Breast epithelium (tissue), 3 donors: Measurements from ENCODE around the gene ICAM4.

Source experiments
- POLR2A ChIP-seq: fragments of 450-650 bp; IDR thresholded peaks from one replicate; pipeline ENCODE4 v1.6.1; 2016; ENCODE audit warnings: antibody characterized with exemption, mild to moderate bottlenecking, moderate library complexity
- POLR2AphosphoS5 ChIP-seq, 3 donors: sonication (generic); formaldehyde crosslinking; IDR thresholded peaks; one replicate each; pipeline ENCODE4 v1.6.1; 2017; ENCODE audit warnings: antibody characterized with exemption in 3 of 3
- TF ChIP-seq, protein P1 (sequence below), 3 donors: fragments of 450-650 bp; IDR thresholded peaks; one replicate each; pipeline ENCODE4 v1.5.1; 2016 to 2017; ENCODE audit warnings: antibody characterized with exemption in 3 of 3, mild to moderate bottlenecking in 3 of 3, moderate library complexity in 3 of 3

DNA sequence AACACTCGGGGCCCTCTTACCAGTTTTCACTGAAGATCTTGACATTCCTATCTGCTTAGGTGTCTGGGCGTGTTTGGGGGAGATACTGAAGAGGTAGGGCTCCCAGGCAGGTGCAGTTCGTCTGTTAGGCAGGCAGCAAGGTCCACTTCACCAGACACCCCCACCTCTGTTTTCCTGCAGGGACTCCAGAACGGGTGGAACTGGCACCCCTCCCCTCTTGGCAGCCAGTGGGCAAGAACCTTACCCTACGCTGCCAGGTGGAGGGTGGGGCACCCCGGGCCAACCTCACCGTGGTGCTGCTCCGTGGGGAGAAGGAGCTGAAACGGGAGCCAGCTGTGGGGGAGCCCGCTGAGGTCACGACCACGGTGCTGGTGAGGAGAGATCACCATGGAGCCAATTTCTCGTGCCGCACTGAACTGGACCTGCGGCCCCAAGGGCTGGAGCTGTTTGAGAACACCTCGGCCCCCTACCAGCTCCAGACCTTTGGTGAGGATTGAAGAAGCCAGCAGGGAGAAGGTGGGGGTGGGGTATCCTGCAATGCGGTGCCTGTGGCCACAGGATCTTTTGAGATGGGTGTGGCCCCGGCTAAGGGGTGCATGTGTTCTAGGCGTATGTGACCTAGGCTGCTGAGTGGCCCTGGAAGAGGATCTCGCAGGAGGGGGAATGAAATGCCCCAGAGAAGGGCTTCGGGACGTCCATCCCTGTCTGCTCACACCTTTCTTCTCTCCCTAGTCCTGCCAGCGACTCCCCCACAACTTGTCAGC, 3.3 kb upstream of the ICAM4 start:
- TF ChIP-seq, protein P1, sequence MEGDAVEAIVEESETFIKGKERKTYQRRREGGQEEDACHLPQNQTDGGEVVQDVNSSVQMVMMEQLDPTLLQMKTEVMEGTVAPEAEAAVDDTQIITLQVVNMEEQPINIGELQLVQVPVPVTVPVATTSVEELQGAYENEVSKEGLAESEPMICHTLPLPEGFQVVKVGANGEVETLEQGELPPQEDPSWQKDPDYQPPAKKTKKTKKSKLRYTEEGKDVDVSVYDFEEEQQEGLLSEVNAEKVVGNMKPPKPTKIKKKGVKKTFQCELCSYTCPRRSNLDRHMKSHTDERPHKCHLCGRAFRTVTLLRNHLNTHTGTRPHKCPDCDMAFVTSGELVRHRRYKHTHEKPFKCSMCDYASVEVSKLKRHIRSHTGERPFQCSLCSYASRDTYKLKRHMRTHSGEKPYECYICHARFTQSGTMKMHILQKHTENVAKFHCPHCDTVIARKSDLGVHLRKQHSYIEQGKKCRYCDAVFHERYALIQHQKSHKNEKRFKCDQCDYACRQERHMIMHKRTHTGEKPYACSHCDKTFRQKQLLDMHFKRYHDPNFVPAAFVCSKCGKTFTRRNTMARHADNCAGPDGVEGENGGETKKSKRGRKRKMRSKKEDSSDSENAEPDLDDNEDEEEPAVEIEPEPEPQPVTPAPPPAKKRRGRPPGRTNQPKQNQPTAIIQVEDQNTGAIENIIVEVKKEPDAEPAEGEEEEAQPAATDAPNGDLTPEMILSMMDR (IDR thresholded peaks at IDR 0.05) = no peak
- TF ChIP-seq POLR2A = no peak
- no peak for TF ChIP-seq POLR2AphosphoS5 (IDR thresholded peaks at IDR 0.05)
